COLO668 (cell line): ENCODE measurements around the gene SETD1A.
"Not testable (repeated sequence)": the region's sequence is repeated elsewhere in the genome, so short reads cannot be mapped to it uniquely, and the experiment has no call there.

Experiments used
- DNase-seq: peaks from one replicate; lab custom pipeline; 2025; ENCODE audit not compliant: unreplicated experiment; lab: John Stamatoyannopoulos, UW

SETD1A gene

DNA sequence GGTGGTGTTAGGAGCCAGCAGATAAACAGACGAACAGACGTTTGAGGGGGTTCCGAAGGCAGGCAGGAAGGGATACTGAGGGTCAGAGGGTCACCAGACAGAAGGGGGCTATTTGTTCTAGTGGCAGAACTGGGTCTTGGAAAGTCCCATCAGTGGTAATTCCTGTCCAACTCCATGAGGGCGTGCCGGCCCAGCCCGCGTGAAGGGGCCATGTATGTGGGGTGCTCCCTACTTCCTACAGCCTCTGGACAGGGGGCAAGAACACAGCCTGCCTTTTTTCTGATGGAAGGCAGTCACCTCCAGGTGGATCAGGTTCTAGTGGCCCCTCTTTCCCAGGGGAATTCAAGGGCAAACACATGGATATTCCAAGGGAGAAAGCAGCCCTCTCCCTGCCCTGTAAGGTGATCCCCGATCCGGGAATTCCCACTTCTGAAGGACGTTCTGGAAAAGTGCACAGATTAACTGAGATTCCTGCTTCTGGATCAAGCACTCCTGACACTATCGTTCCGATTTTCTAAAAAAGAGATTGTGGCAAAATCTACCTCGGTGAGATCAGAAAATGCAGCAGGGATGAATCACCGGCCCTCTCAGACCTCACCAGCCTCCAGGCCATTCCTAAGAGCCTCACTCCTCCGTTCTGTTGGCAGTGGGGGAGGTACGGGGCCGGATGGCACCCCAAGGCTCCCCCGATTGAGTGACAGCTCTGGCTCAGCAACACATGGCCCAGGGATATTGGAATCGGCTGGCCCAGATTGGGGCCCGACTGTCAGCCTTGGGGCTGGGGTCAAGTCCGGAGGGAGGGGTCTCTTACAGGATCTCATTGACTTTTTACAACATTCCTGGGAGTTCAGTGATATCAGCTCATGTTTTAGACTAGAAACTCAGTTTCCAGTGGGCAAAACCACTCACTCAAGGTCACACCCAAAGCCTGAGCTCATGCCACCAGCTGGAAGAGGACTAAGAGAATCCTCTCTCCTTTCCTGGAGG is 40.5 kb downstream of the SETD1A start:
- DNase-seq, result no peak

DNA sequence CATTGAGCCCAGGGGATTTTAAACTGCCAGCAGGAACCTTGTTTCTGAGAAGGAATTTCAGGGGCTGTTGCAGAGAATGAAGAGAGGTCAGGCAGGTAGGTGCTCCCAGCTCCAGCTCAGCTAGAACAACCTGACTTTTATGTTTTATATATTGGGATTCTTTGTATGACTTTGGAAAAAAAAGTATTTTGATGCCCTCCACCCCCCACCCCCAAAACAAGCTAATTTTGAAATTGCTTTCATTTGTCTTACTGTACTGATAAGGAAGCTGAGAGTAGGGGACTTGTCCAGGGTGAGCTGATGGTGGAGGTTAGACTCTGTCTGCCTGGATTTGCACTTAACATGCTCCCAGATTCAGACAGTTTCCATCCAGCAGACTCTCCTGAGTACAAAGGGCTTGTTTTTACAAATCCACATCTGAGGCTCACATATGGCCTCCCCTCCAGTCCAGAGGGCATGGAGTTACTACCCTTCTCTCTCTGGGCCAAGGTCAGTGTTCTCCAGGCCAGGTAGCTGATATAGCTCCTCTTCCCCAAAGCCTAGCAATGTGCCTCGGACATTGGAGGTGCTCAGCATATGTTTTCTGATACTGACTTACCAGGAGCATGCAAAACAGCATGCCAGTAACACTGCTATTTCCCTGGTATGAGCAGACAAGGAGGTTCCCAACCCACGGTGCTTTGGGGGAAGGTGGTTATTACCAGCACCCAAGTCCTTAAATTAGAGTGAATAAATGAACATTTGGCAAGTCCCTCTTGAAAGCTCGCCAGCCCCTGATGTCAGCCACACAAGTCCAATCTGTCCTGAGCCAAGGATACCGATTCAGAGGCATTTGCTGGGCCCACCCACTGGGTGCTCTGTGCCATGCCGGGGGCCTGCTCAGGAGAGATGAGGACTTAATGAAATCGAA is 41.6 kb downstream of the SETD1A start:
- DNase-seq, result no peak

DNA sequence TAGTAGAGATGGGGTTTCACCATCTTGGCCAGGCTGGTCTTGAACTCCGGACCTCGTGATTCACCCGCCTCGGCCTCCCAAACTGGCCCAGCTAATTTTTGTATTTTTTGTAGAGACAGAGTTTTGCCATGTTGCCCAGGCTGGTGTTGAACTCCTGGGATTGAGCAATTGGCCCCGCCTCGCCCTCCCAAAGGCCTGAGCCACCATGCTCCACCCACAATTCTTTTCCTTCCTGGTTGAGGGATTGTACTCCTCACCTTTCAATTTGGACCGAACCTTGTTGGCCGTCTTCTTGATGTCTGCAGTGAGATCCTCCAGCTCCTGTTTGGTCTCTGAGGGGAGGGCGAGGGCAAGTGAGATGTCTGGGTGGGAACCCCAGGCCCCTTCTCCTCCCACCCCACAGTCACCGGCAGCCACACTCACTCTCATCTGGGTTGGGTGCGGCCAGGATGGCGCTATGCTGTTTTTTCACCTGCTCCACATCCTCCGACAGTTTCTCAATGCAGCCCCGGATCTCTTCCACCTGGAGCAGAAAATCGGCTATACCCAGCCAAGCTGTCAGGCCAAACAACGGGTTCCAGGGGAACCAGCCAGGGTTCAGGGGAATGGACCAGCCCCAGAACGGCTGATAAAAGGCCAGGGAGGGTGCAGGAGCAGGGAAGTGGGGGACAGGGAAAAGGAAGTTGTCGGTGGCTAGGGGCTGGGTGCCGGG is 43.3 kb downstream of the SETD1A start:
- no peak for DNase-seq

DNA sequence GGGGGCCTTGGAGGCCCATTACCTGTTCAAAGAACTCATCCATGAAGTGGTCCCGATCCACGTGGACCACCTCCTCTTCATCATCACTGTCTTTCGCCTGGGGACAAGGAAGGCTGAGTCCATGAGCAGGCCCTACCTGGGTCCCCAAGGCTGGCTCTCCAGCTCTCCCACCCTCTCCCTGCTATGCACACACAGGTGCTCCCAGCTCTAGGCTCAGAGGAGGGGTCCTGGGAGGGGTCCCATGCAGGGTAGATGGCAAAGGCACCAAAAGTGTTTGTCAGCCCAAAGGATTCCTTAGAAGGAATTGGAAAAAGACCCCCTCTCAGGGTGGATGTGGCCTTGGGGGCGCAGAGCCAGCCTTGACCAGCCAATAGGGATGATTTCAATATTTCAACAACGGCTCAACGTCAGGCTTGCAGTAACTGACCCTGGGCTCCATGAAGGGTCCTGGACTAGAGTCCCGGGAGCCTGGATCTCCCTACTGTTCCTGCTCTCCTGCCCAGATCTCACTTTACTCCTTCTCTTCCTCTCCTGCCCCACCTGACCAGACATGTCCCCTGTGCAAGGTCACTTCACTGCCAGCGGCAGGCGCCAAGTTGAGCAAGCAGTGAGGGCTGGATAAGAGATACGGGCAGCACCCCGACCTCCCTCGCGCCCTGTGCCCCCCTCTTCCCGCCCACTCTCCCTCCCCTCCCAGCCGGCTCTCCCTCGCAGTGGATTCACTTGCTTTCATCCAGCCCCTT is 44.1 kb downstream of the SETD1A start:
- DNase-seq, result no peak

DNA sequence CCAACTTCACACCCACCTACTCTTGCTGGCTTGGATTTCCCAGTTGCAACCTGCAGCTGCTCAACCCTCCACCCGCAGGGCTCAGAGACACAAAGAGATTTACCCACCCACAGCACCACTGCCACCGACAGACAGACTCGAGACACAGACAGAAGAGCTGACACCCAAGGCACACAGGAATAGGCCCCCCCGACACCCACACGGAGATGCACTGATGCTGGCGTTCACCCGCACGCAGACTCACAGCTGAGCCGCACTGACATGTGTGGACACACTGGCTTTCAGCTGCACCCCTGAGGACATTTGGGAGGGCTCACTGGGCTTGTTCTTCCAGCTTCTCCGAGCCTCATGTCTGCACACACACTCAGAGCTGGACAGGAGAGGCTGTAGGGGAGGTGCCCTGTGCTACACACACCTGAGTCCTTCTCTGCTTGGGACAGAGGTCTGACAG is 44.7 kb downstream of the SETD1A start:
- no peak for DNase-seq

DNA sequence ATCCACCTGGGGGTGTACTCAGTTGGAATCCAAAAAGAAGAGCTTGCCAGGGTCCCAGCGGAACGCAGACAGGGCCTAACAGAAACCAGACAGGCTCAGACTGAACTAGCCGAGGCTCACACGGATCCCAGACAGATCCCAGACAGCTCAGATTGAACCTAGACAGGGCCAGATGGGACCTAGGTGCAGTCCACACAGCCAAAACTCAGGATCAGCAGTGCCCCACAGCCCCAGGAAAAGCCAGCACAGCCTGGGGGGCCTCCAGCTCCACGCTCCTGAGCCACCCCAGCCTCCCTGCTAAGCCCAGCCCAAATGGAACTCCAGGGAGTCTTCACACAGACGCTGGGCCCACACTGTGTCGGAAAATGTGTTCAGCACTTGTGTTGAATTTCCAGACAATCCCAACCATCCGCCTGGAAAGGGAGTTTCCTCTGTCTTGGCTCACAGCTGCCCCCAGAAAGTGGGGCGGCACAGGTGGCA is 45.3 kb downstream of the SETD1A start:
- no peak for DNase-seq

DNA sequence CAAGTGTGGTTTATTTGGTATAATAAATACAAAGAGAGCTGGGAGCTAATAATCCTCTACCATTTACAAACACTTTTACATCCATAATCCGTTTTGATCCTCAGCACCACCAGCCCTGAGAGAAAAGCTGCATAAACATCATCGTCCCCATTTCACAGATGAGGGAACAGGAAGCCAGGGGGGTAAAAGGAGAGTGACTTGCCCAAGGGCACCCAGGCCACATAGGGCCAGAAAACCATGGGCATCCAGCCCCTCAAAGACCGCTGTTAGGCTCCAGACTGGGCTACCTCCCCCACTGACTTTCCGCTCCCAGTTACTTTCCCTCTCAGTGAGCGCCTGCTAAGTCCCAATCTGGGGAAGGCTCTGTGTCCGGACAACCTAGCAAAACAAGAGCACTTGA is 46.2 kb downstream of the SETD1A start:
- DNase-seq, result no peak

DNA sequence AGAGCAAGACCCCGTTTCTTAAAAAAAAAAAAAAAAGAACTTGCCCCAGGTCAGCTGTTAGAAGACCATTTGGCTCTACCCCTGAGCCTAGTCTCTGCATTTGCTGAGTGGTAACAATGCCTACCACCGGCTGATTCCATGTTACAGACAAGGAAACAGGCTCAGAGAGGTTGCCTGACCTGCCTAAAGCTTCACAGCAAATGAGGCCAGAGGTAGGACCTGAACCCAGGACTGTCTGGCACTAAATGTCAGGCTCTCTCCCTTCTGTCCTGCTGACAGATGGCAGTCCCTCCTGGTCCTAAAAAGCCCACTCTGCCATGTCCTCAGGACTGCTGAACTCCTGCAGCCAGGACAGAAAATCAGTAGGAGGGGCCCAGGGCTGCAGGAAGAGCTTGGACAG is 47.1 kb downstream of the SETD1A start:
- DNase-seq, result no peak

DNA sequence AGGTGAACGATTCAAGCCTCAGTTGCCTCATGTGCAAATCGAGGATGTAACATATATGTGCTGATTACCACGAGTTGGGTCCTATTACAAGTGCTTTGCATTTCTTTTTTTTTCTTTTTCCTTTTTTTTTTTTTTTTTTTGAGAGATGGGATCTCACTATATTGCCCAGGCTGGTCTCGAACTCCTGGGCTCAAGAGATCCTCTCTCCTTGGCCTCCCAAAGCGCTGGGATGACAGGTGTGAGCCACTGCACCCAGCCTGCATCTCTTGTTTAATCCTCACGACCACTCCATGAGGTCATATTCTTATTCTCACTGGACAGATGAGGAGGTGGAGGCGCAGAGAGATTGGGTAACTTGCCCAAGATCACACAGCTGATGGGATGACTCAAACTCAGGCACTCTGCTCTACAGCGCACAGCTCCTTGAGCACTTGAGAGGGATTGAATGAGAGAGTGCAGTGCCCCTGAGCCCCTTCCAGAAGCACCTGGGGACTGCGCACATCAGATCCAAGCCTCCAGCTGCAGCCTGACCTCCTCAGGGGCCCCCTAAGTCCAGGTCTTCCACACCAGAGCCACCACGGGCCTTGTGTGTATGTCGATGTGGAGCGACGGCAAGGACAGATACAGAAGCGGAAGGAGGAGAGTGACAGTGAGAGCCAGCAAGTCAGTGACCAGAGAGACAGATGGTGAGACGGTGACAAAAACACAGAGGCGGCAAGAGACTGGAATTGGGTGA is 48.0 kb downstream of the SETD1A start:
- no peak for DNase-seq

DNA sequence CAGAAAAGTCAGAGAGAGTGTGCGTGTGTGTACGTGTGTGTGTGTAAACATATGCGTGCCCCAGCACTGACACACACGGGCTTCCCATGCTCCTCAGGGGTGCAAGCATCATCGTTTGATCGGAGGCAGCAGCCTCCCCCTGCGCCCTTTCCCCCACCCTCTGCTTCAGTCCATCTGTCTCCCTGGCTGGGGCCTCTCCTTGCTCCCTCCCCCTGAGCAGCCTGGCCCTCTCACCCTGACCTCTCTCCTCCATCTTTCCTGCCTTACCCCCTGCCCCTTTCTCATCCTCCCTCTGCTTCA is 48.5 kb downstream of the SETD1A start:
- DNase-seq, result no peak

DNA sequence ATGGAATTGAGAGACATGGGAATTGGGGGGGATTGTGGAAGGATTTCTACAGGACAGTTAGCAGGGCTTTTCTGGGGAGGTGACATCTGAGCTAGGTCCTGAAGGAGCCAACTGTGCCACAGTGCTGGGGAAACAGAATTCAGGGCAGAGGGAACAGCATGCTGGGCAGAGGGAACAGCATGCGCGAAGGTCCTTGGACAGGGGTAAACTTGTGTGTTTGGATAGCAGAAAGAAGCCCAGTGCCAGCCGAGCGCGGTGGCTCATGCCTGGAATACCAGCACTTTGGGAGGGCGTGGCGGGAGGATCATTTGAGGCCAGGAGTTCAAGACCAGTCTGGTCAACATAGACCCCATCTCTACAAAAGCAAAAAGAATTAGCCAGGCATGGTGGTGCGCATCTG is 49.0 kb downstream of the SETD1A start:
- DNase-seq, result no peak

DNA sequence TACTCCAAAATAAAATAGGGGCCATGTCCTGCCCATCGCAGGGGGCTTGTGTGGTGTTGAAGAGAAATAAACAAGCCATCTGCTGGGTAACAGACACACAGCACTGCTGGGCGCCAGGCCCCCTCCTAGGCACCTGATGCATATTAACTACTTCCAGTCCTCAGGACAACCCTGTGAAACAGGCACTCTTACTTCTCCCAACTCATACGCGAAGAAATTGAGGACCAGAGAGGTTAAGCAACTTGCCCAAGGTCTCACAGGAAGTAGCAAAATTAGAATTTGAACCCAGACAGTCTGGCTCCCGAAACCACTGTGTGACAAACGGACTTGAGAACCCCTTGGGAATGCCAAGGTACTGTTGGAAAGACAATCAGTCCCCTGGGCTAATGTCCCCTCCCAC is 50.1 kb downstream of the SETD1A start:
- no peak for DNase-seq

DNA sequence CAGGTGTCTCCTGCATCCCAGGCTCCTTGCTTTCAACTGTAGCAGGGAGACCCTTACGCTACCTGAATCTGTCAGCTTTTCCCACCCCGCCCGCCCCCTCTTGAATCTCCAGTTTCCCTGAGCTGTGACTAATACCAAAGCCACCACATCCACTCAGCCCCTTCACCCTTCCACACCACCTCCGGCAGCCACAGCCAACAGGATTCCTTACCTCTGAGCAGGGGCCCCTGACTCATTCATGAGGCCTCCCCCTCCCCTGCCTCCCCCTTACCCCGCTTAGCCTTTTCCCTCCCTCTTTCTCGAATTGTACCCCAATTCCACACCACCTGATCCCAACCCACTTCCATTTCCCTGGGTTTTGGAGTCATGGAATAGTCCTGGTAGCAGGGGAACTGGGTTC is 50.6 kb downstream of the SETD1A start:
- DNase-seq, result no peak

DNA sequence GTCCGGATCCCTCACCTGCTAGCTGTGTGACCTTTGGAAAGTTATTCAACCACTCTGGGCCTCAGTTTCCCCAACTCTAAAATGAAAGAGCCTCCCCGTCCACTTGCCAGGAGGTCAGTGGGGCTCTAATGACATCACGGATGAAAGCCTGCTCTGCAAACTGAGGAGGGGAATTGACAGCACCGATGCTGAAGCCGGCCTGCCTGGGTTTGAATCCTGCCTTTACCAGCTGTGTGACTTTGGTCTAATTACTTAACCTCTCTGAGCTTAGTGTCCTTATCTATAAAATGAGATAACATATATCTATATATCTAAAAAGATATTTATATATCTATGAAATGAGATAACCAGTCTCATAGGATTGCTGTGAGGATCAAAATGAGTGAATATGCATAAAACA is 51.0 kb downstream of the SETD1A start:
- DNase-seq, result no peak

DNA sequence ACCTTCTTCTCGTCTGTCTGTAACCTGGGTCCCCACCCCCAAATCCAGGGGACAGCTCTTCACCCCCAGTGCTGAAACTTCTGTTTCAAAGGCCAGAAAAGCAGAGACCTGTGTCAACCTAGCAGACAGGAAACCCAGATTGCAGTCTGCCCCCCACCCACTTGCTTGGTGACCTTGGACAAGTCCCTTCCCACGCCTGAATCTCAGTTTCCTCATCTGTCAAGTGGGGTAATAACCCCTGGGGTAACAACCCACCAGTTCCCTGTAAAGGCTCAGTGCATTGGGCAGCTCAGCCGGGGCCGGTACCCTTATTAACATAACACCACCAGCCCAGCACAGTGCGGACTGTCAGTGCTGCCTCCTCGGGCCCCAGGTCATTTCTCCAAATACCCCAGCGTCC is 51.6 kb downstream of the SETD1A start:
- DNase-seq, result no peak

DNA sequence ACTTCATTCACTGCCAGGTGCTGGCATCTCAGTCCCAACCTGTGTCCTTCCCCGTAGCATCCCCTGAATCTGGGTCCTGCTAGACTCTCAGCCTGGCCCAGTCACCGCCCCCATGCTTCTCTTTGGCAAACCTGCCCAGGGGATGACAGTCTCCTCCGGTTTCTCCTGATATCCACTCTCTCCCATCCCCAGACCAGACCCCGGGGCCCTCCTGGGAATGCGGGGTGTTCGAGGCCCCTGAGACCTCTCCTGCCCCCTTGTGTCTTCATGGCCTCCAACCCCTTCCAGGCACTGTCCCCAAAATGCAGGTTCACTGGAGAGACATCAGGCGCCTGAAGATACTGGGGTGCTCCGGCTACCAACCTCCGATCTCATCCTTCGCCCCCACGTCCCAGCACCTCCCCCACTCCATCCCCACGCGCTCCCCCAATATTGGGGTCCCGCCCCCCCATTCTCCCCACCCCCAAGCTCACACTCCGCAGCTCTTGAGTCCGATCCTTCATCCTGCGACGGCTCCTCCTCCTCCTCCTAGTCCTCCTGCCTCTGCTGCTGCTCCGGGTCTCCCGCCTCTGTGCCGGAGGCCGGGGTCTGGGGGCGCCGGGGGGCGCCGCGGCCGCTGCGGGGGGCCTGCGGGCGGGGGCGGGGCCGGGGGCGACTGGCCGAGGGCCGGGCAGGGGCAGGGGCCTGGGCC is 52.5 kb downstream of the SETD1A start:
- DNase-seq, result no peak

DNA sequence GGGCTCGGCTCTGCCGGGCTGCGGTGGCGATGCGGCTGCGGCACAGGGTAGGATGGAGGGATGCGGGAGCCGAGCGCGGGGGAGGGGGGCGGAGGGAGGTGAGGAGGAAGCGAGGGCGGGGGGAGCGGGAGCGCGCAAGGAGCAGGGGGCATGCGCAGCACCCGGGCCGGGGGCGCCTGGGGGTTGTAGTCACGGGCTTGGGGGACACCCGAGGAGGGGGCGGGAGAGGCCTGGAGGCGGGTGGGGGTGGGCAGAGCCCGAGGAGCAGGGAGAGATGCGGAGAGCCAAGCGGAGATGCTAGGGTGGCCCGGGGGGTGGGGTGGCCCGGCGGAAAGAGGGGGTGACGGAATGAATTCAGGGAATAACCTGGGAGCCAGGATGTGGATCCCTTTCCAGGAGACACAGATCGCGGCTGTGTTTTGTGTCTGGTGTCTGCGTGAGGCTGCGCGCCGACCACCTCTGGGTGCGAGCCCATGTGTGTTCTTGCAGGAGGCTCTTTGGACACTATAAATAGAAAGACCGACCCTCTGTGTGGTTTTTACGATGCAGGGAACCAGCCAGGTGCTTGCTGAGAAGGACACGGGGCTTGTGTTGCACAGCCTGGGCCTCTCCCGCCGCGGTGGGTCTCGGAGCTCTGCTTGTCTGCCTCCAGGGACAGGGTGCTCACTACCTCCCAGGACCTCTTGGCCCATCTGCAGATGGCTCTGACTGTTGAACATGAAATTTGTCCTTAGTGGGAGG is 53.2 kb downstream of the SETD1A start, which contains the start of gene STX1B:
STX1B (minus strand) TSS at position 54 of the 741 bp plus-strand sequence. CDS start 242 bp downstream, outside the sequence.
- no peak for DNase-seq

DNA sequence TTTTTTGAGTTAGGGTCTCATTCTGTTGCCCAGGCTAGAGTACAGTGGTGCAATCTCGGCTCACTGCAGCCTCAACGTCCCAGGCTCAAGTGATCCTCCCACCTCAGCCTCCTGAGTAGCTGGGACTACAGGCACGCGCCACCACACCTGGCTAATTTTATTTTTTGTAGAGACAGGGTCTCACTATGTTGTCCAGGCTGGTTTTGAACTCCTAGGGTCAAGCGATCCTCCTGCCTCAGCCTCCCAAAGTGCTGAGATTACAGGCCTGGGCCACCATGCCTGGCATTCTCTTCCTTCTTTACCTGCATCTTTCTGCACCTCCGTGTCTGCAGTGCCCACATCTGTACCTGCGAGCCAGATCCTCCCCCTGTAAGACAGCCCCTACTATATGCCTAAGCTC is 54.3 kb downstream of the SETD1A start:
- not testable (repeated sequence) for DNase-seq
